ENCODE results near the gene HTR5A.

DNA sequence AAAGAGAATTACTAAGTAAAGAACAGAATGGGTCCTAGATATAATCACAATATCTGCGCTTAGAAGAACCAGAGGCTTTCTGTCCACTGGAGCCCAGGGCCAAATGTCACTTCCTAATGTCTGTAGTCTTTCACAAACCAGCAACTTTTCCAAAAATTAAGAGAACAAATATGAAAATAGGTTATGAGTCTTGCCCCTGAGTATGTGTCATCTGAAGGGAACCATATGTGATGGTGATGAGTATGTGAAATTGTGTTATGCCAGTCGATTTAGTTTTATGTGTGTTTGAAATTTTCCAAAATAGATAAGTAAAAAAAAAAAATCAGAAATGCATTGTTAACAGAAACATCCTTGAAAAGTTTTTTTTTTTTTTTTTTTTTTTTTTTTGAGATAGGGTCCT, 15.4 kb upstream of the HTR5A start:
- TF ChIP-seq, protein P1, sequence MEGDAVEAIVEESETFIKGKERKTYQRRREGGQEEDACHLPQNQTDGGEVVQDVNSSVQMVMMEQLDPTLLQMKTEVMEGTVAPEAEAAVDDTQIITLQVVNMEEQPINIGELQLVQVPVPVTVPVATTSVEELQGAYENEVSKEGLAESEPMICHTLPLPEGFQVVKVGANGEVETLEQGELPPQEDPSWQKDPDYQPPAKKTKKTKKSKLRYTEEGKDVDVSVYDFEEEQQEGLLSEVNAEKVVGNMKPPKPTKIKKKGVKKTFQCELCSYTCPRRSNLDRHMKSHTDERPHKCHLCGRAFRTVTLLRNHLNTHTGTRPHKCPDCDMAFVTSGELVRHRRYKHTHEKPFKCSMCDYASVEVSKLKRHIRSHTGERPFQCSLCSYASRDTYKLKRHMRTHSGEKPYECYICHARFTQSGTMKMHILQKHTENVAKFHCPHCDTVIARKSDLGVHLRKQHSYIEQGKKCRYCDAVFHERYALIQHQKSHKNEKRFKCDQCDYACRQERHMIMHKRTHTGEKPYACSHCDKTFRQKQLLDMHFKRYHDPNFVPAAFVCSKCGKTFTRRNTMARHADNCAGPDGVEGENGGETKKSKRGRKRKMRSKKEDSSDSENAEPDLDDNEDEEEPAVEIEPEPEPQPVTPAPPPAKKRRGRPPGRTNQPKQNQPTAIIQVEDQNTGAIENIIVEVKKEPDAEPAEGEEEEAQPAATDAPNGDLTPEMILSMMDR (IDR thresholded peaks at IDR 0.05; ENCODE audit: low read depth, low read length, poor library complexity, severe bottlenecking): no peak
- no peak for TF ChIP-seq EZH2phosphoT487 (IDR thresholded peaks at IDR 0.05; ENCODE audit: borderline replicate concordance, low read length)

Measured in DOHH2 (cell line).